HL-60 (cell line): Measurements from ENCODE around the gene ACTRT2.

Experiments used
- POLR2AphosphoS5 ChIP-seq: IDR thresholded peaks from 2 replicates; pipeline ENCODE4 v1.6.1; 2012; ENCODE audit warnings: low read depth
- TF ChIP-seq, protein P1 (sequence below): IDR thresholded peaks from one replicate; pipeline ENCODE4 v1.5.1; 2011; ENCODE audit warnings: low read length, control low read depth, inconsistent platforms; ENCODE audit not compliant: insufficient read depth

DNA sequence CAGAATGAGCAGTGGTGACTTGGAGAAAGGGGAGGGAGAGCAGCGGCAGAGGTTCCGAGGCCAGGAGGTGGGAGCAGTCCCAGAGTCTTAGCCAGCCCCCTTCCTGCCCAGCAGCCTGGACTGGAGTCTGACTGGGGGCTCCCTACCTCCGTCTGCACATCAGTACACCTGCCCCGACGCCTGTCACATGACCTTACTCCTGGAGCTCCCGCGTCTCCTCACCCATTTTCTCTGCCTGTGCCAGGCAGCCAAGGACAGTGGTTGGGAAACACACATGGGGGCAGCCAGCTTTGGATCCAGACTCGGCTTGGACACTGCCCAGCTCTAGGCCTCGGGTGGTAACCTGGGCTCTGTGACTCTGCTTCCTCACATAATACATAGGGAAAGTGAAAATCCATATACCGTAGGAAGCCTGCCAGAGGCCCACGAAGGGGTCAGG lies 16.9 kb downstream of the ACTRT2 start:
- TF ChIP-seq, protein P1, sequence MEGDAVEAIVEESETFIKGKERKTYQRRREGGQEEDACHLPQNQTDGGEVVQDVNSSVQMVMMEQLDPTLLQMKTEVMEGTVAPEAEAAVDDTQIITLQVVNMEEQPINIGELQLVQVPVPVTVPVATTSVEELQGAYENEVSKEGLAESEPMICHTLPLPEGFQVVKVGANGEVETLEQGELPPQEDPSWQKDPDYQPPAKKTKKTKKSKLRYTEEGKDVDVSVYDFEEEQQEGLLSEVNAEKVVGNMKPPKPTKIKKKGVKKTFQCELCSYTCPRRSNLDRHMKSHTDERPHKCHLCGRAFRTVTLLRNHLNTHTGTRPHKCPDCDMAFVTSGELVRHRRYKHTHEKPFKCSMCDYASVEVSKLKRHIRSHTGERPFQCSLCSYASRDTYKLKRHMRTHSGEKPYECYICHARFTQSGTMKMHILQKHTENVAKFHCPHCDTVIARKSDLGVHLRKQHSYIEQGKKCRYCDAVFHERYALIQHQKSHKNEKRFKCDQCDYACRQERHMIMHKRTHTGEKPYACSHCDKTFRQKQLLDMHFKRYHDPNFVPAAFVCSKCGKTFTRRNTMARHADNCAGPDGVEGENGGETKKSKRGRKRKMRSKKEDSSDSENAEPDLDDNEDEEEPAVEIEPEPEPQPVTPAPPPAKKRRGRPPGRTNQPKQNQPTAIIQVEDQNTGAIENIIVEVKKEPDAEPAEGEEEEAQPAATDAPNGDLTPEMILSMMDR, result no peak
- TF ChIP-seq POLR2AphosphoS5, result no peak
